Osteoblast (primary cell): Measurements from ENCODE around the gene ADCY1. TPM values are rescaled to one million over a fixed set of nuclear protein-coding genes. Genes with fewer than 3 reads are reported as not detected.

ENCODE experiments used
- DNase-seq: peaks from one replicate; pipeline ENCODE4 v3.0.0; 2011; ENCODE audit warnings: low spot score, mixed read lengths; ENCODE audit not compliant: insufficient read length; ENCODE audit errors: missing footprints
- H2AFZ ChIP-seq: 2 replicates; pipeline ENCODE4 v1.6.0; 2011; ENCODE audit warnings: mild to moderate bottlenecking, low read length
- H3K27ac ChIP-seq: 2 replicates; pipeline ENCODE4 v1.5.1; 2011; ENCODE audit warnings: mild to moderate bottlenecking, low read depth, low read length, moderate library complexity
- H3K27me3 ChIP-seq: 2 replicates; pipeline ENCODE4 v1.6.0; 2012; ENCODE audit warnings: mild to moderate bottlenecking, control low read depth, inconsistent platforms, low read length, moderate library complexity; ENCODE audit not compliant: insufficient read depth
- H3K36me3 ChIP-seq: 2 replicates; pipeline ENCODE4 v1.5.1; 2011; ENCODE audit warnings: mild to moderate bottlenecking, low read length, control low read depth, moderate library complexity; ENCODE audit not compliant: insufficient read depth
- H3K4me1 ChIP-seq: 2 replicates; pipeline ENCODE4 v1.5.1; 2011; ENCODE audit warnings: mild to moderate bottlenecking, low read length, control low read depth, moderate library complexity; ENCODE audit not compliant: insufficient read depth
- H3K4me2 ChIP-seq: 2 replicates; pipeline ENCODE4 v1.6.0; 2011; ENCODE audit warnings: mild to moderate bottlenecking, low read length; ENCODE audit not compliant: insufficient read depth
- H3K4me3 ChIP-seq: fragments of 200-600 bp; sonication (generic); 3 replicates; pipeline ENCODE4 v1.5.1; 2012; ENCODE audit warnings: mild to moderate bottlenecking, low read length, inconsistent platforms; ENCODE audit not compliant: insufficient read depth
- H3K79me2 ChIP-seq: 2 replicates; pipeline ENCODE4 v1.6.0; 2012; ENCODE audit warnings: mild to moderate bottlenecking, low read length, control low read depth, inconsistent platforms; ENCODE audit not compliant: insufficient read depth
- H3K9me3 ChIP-seq: 2 replicates; pipeline ENCODE4 v1.5.1; 2011; ENCODE audit warnings: low read depth, low read length, control low read depth
- H4K20me1 ChIP-seq: 2 replicates; pipeline ENCODE4 v1.6.0; 2012; ENCODE audit warnings: mild to moderate bottlenecking, low read length, control low read depth; ENCODE audit not compliant: insufficient read depth
- total RNA-seq: library from RNA; depleted of rRNA; stranded (reverse); fragments of >200 nt; gene quantifications from 2 replicates; pipeline ENCODE4 v1.2.3, GENCODE V29; 2012
- TF ChIP-seq, protein P1 (sequence below): IDR thresholded peaks from 2 replicates; pipeline ENCODE4 v1.5.1; 2011; ENCODE audit warnings: mild to moderate bottlenecking, low read depth, low read length, moderate library complexity; ENCODE audit errors: extremely low read depth

Gene ADCY1
- total RNA-seq, 1 donor: 1.1 TPM

DNA sequence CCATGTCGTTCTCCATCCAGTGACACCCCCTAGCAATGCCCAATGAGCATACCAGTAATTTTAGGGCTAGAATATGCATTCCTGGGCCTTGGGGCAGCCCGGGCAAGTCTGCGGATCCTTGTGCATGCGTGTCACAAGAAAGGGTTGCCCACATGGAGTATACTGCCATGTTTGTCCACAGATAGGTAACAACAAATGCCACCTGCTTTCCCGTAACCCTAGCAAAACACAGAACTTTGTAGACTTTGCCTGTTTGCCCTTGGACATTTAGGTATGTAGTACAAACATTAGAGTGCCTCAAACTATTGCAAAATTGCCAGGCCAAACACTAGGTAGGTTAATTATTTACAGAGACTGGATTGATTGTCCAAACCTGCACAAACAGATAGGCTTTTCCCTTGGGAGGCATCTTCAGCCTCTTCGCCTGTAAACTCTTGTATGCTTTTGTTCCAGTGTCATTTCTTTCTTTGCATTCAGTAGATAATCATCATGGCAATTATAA is 117.0 kb downstream of the ADCY1 start:
- peaks cover 14% of the 10 kb centered on the region for H3K4me1 ChIP-seq
- DNase-seq: no peak
- H4K20me1 ChIP-seq: no peaks in the 10 kb centered on the region
- H2AFZ ChIP-seq: no peak overlapping the region
- TF ChIP-seq, protein P1, sequence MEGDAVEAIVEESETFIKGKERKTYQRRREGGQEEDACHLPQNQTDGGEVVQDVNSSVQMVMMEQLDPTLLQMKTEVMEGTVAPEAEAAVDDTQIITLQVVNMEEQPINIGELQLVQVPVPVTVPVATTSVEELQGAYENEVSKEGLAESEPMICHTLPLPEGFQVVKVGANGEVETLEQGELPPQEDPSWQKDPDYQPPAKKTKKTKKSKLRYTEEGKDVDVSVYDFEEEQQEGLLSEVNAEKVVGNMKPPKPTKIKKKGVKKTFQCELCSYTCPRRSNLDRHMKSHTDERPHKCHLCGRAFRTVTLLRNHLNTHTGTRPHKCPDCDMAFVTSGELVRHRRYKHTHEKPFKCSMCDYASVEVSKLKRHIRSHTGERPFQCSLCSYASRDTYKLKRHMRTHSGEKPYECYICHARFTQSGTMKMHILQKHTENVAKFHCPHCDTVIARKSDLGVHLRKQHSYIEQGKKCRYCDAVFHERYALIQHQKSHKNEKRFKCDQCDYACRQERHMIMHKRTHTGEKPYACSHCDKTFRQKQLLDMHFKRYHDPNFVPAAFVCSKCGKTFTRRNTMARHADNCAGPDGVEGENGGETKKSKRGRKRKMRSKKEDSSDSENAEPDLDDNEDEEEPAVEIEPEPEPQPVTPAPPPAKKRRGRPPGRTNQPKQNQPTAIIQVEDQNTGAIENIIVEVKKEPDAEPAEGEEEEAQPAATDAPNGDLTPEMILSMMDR: no peak
- H3K36me3 ChIP-seq: no peaks in the 10 kb centered on the region
- H3K79me2 ChIP-seq: no peaks in the 10 kb centered on the region
- no peaks in the 10 kb centered on the region for H3K9me3 ChIP-seq
- no peak overlapping the region for H3K4me2 ChIP-seq
- H3K27ac ChIP-seq: no peak overlapping the region
- H3K27me3 ChIP-seq: no peaks in the 10 kb centered on the region
- no peak overlapping the region for H3K4me3 ChIP-seq

DNA sequence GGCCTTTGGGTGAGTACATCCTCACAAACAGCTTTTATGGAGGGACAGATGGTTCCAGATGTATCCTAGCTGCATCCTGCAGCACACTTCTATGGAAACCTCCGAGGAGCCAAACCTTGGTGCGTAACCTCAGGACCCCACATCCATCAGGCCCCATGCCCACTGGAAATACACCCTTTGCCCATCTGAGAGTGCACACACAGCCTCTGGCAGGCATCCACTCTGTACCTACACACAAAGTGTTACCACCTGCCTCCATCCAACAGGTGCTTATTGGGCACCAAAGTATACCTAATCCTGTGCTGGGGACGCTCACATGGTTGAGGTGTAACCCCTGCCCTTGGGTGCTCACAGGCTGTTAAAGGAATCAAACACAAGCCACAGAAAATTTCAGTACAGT is 117.9 kb downstream of the ADCY1 start:
- Histone ChIP-seq H2AFZ (no peak overlapping the region), H3K27ac (no peak overlapping the region), H3K4me1 (peaks cover 14% of the 10 kb centered on the region), H4K20me1 (no peaks in the 10 kb centered on the region), H3K27me3 (no peaks in the 10 kb centered on the region), H3K9me3 (no peaks in the 10 kb centered on the region), H3K4me3 (no peak overlapping the region), H3K4me2 (no peak overlapping the region), H3K79me2 (no peaks in the 10 kb centered on the region), H3K36me3 (no peaks in the 10 kb centered on the region)
- TF ChIP-seq, protein P1: no peak
- DNase-seq: no peak

DNA sequence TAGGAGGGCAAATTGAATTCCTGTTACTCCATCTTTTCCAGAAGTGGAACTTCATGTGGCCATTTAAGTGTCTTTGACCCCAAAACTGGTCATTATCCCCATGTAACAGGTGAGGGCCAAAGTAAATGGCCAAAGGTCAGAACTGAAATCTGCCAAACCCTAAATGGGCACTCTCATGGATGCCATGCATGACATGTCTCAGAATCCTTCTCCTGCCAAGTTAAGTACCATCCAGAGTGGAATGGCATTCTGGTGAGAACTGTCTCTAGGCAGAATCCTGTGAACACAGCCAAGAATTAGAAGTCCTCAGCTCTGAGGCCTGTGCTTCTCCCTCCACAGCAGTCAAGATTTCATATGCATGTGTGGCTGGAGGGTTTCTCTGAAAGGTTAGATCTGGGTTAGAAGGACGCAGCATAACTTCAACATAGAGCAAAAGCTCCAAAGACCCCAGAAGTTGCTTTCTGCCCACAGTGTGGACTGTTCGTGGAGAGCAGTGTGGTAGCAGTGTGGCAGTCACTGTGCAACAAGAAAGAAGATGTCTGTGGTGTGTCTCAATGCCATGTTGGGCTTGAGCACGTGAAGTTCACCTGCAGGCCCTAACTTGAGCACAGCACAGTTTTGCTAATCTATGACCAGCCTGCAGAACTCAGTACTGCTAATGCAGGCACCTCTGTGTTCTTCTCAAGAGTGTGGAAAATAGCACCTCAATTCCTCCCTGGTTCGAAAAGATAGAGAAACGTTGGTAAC is 121.3 kb downstream of the ADCY1 start:
- Histone ChIP-seq H3K9me3 (no peaks in the 10 kb centered on the region), H3K4me3 (no peak overlapping the region), H3K36me3 (no peaks in the 10 kb centered on the region), H3K27ac (no peak overlapping the region), H3K79me2 (no peaks in the 10 kb centered on the region), H3K4me1 (peaks cover 3% of the 10 kb centered on the region), H4K20me1 (no peaks in the 10 kb centered on the region), H3K27me3 (peaks cover 9% of the 10 kb centered on the region), H2AFZ (no peak overlapping the region), H3K4me2 (no peak overlapping the region)
- no peak for DNase-seq
- TF ChIP-seq, protein P1: no peak

DNA sequence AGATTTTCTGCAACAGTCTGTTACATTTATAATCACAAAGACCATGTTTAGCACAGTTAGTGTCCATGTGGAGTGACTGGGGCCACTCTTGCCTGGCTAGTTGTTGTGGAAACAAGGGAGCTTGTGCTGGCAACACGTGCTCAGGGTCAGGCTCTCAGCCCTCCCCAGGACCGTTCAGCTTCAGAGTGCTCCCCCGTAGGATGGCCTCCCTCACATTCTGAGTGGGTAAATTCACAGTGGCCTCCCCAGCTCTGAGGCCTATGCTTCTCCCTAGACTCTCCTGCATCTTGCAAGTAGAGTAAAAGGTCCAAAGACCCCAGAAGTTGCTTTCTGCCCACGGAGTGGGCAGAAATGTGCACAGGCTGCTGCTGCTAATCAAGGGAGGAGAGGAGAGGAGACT is 122.3 kb downstream of the ADCY1 start:
- H3K79me2 ChIP-seq: no peaks in the 10 kb centered on the region
- H3K9me3 ChIP-seq: no peaks in the 10 kb centered on the region
- no peak overlapping the region for H3K27ac ChIP-seq
- no peak overlapping the region for H2AFZ ChIP-seq
- H4K20me1 ChIP-seq: no peaks in the 10 kb centered on the region
- peaks cover 3% of the 10 kb centered on the region for H3K4me1 ChIP-seq
- no peak overlapping the region for H3K4me2 ChIP-seq
- peaks cover 19% of the 10 kb centered on the region for H3K27me3 ChIP-seq
- no peak for DNase-seq
- no peaks in the 10 kb centered on the region for H3K36me3 ChIP-seq
- TF ChIP-seq, protein P1: no peak
- H3K4me3 ChIP-seq: no peak overlapping the region
